GM19025 (cell line): Measurements from ENCODE around the gene IRAG1.
A peak's percentile ranks its signal among the peaks of the same experiment; 100 is the strongest.

ENCODE experiments used
- ATAC-seq: cut with Tn5 transposase; IDR thresholded peaks from one replicate; pipeline ENCODE4 v1.9.1; 2021; ENCODE audit warnings: mild to moderate bottlenecking, low read depth, moderate library complexity; ENCODE audit not compliant: unreplicated experiment

The IRAG1 gene

DNA sequence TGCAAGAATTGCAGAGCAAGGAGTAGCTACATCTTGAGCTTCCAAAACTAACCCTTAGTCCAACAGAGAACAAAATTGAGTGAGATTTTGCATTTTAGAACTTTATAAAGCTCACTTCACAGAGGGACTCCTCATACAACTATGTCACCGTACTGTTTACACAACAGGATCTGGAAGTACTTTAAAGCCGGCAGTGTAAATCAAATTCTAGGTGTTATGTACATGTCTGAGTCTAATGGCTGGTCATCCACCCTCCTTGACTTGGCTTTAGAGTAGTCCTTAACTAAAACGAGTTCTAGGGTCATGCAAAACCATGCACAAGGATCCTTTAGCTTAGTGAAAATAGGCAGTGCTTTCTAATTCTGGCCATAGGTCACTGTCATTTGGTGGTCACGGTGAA is 23.5 kb downstream of the IRAG1 start:
- ATAC-seq = no peak

DNA sequence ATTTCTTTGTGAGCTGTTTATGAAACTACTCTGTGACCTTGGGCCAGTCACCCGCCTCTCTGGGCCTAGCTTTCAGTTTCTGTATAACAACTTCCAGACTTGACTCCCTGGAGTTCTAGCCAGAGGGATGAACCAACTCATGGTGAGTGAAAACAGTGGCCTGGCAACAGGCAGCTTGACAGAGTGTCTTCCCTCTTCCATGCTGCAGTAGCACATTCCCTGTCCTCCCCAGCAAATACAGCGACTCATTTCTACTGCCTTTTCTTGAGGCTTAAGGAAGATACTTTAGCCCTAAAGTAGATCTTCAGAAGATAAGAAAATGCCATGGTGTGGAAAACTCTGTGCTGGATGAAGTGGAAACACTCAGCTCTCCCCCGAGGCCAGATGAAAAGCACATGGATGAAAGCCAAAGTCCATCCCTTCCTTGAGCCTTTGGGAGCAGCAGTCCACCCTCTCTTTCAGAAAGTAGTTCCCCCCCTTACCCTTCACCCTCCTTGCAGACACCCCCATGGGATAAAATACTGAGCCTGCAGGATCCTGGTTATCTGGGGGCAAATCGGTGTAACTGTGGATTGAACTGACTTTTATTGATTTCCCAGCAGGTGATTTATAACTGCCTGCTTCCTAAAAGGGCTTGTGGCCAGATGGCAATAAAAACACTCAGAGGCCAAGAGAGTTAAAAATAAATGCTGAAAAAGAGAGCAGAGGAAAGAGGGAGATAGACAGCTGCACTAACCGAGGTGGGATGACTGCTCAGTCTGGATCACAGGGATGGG is 24.1 kb downstream of the IRAG1 start:
- no peak for ATAC-seq

DNA sequence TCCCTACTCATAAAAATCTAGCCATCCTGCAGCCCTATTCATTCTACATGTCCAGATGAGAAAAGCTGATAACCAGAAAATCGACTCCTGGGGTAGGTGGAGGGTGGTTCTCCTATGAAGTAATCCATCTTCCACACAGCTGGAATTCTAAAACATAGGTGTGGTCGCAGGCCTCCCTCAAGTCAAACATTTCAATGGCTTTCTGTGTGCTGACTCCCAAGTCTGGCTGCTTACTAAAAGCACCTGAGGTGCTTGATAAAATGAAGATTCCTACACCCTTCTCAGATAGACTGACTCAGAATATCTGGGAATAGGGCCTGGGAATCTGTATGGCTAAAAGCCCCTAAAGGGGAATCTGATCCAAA is 26.1 kb downstream of the IRAG1 start:
- ATAC-seq = no peak

DNA sequence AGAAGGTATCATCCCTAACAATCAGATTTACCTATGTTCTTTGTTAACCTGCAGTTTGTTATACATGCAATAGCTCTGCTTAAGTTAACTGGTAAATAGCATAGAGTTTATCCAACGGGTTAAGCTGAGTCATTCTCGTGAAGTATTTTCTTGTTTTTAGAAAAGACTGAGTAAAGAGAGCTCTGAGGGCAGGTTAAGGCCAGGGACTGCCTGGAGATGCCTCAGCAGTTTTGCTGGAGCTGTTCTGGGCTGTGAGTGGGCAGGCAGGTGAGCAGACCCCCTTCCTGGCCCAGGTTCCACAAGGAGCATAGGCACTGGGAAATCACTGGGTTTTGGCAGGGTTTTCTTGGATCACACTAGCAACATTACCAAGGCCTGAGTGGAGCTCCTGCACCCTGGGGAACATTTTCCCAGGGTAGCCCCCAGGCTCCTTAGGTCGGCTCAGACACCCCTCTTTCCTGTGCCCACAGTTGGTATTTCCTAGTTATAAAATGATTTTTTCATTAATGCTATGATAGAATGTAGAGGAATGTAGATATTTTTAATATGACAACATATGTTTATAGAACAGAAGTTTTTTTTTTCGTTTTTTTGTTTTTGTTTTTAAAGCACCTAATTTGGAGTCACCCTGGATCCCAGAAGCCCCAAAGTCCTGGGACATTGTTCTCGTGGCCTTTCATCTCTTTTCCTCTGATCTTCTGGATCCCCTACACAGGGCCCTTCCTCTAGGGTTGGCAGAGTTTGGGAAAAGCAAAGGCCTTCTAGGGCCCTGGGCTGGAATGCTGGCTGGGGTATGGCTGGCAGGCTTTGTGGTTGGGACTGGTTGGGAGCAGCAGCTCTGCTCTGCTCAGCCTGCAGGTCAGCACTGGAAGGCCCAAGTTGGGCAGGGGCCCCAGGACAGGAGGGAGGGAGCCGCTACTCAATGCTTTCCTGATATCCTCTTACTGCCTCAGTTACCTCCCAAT is 26.7 kb downstream of the IRAG1 start:
- ATAC-seq = no peak

DNA sequence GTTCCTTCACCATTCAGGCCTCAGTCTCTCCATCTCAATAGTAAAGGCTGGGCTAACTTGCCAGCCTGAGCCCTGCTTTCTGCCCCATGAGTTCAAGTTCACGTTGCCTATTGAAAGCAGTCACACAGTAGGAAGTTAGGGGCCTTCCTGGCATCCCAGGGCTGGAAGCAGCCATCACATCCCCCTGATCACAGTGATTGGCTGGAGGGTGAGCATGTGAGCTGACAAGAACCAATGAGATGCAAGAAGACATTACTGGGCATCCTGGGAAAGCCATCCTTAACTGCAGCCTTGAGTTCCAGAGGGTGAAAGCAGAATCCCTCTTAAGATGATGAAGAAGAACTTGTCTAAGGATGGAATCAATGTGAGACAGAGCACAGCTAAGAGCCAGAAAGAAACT is 29.1 kb downstream of the IRAG1 start:
- no peak for ATAC-seq

DNA sequence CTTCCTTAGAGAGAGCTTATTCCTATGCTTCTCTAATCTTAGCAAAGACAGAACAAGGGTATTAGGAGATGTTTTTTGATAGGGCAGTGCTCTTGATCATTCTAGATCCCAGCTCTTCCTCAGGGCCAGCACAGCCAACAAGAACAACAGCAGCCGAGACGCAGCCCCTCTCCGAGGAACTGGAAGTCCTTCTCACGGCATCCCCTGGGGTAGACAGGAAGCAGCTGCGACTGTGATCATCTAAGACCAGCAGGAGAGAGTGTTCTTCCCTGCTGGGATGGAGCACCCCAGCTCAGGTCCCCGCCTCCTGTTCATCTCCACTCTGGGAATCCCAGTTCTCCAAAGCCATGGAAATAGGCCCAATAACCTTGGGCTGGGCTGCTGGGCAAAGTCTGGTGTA is 29.6 kb downstream of the IRAG1 start:
- ATAC-seq = no peak

DNA sequence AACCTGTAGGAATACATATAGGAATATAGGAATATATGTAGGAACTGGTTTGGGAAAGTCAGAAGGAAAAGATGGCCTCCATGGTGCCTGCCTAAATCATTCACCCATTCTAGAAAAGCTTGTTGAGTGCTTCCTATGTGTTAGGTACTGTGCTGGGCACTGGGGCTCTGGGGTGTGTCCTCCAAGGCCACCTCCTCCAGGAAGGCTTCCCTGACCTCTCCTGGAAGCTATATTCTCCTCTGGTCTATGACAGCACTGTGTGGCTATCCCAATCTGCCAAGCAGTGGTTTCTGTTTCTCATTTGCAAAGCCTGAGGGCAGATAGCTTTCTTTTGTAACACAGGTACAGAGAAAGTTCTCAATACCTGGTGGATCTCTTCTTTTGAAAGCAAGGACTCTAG is 30.2 kb downstream of the IRAG1 start:
- ATAC-seq = no peak

DNA sequence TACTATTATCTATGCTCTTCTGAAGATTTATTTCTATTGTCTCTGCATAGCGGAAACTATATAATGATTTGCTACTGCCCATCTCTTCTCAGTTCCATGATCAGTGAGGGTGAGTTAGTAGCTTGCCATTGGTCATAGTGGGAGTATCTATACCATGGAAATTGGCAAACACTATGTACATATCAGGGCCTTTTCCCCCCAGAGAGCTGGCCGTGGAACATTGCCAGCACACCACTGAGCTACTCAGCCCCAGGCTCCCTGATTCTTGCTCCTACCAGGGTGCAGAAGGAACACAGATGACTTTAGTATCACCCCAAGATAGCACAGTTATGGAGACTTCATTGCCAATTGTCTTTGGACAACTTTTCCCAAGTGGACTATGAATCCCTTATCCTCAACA is 33.2 kb downstream of the IRAG1 start:
- no peak for ATAC-seq

DNA sequence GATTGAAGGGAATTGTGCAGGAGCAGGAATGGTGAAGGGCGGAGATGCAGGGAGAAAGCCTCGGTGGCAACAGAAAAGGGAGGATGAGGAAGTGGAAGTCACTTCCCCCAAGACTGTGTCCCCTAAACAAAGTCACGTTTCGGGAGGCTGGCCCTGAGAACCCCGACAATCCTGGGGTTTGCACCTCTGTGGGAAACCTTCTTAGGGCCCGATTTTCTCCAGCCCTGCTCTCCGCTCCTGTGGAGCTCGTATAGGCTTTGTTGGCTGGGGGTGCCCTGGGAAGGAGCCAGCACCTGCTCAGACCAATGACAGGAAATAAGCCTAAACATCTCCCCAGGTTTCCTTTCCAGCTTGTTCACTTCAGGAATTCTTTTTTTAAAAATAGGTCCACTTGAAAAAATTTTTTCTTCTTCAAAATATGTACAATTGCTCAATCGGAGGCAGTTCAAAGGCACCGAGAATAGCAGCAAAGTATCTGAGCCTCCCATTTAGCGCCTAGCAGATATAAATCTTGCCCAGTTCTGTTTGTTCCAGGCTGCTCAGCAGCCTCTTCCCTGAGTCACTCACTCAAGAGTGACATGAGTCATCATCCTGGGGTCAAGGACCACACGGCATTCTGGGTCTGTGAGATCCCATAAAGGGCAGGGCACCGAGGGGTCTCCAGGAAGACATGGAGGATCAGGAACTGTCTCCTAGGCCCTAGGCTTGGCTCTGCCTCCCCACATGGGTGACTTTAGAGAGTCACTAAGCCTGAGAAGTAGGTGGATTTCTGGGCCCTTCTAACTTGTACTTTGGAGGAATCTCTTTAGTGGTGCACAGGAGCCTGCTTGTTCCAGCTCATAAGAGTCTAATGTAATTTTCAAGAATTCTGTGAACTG is 34.0 kb downstream of the IRAG1 start:
- no peak for ATAC-seq

DNA sequence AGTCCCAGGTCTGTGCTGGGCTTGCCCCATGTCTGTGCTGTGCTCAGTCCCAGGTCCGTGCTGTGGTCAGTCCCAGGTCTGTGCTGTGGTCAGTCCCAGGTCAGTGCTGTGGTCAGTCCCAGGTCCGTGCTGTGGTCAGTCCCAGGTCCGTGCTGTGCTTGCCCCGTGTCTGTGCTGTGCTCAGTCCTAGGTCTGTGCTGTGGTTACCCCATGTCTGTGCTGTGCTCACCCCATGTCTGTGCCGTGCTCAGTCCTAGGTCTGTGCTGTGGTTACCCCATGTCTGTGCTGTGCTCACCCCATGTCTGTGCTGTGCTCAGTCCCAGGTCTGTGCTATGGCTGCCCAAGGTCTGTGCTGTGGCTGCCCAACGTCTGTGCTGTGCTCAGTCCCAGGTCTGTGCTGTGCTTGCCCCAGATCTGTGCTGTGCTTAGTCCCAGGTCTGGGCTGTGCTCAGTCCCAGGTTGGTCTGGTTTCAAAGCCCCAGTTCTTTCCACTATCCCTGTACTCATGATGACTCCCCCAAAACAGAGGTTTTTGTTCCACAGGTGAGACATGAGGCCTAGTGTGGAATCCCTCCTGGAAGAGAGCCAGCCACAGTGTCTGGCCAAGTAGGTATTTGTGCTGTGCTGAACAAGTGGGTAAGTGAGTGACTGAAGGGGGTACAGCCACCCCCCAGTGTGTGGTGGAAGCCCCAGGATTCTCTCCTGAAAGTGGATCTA is 34.8 kb downstream of the IRAG1 start:
- ATAC-seq = no peak

DNA sequence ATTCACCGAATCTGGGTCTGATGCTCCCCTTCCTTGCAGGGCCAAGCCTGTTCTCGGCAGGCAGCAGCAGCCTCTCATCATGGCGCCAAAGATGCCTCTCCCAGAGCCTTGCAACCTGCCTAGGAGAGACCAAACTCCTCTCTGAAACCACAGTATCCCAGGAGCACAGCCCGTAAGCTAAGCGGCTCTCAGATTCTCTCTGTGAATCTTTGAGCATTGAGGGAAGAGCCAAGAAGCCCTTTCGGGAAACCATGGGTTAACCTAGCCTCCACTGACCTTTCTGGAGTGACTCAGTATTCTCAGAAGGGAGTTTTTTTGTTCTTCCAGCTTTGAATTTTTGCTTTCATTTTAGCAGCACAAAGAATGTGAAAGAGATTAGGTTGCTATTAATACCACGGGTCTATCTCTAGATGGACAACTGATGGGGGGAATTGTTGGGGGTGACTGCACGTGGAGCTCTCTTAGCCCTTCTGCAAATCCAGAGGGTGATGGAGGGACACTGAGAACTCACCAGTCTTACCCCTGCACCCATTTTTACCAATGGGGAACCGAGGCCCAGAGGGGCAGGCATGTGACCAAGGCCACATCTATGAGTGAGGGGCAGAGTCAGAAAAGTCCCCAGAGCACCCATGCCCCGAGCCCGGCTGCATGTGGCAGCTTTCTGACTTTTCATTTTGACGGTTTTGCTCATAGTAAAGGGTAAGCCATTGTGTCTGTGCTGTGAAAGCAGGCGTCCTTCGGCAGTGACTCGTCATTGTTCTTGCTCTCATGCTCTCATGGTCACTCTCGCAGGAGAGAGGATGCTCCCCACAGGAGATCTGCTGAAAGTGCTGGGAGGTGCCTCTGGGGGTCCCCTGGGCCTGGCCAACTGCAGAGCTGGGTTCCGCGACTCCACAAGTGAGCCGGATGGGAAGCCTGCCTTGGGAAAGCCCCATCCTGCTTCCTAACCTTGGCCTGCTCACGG is 36.0 kb downstream of the IRAG1 start:
- peak; percentile 67 for ATAC-seq

DNA sequence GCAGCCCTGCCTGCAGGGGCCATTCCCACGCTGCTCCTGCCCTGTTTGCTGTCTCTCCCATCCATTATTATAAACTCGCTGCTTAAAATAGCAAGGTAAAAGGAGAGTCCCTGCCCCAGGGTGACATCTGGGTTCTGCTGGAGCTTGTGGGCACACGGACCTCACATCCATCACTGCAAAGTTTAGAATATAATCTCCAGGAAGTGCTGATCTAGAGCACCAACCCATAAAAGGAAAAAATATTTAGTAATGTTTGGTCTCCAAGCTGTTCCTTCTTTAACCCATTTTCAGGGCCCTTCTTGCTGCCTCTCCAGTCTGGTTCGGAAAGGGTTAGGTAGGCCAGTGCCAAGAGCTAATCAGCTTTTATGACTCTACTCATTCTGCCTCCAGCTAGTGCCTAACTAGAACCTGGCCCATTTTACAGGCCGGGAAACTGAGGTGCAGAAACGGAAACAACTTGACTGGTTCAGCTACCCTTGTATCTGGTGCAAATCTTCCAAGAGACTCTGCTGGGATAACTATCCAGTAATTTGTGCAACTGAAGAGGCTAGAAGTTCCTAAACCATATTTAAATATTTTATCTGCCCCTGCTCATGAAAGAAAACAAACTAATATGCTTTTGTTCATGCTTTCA is 37.5 kb downstream of the IRAG1 start:
- ATAC-seq = no peak

DNA sequence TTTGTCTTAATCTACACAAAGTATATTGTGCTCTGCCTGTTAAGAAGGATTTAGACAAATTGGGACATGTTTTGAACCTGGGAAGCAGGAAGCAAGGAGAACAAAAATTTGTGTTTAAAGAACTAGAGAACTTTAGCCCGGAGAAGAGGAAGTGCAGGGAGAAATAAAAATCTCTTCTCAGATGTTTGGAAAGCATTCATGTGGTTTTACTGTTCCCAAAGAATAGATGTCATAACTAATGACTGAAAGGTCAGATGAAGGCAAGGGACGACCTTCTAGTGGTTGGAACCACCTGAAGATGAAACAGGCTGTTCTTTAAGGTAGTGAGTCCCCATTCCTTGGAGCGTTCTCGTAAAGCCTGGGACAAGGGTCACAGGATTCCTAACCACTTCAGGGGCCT is 38.3 kb downstream of the IRAG1 start:
- ATAC-seq = no peak

DNA sequence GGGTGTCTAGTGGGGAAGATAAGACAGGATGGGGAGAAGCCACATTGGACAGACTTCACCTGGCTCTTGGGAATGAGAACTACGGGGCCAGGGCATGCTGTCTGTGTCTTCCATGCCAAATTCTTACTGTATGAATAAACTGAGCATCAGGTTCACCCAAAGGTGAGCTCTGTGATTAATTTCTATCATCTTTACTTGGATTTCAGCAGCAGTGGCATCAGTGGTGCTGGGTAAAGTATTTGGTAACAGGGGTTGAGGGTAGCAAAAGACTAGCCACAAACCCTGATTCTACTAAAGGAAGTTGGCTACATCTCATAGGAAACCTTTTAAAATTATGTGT is 38.8 kb downstream of the IRAG1 start:
- ATAC-seq = no peak

DNA sequence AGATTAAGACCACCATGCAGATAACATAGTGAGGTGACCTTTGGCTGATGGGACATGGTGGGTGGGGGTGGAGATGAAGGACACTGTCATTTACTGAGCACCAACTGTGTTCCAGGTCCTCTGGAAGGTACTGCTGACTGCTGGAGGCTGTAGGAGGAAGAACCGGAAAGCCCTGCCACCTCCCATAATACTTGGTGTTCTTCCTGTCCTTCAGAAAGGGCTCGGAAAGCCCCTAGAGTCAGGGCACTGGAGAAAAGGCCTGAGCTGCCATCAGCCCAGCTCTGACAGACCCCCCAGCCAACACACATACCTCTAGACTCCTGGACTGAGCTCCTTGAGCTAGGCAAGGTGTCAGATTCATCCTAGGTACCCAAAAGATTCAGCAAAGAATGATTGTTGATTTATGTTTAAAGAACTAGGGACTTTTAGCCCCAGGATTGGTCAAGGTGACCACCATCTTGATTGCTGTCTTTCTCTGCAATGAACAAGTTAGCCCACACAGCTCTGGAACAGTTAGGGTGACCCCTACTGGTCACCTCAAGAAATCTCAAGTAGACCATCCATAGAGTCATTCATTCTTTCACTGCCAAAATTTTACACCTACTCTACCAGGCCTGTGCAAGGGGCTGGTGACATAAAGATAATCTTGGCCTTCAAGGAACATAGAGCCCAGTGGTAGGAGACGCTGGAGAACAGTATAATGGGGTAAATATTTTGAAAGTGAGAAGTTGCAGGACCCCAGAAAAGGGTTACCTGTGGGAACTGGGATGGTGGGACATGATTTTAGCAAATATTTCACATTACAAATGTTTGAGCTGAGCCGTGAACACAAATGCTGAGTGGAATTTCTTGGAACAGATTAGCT is 39.4 kb downstream of the IRAG1 start:
- ATAC-seq = no peak

DNA sequence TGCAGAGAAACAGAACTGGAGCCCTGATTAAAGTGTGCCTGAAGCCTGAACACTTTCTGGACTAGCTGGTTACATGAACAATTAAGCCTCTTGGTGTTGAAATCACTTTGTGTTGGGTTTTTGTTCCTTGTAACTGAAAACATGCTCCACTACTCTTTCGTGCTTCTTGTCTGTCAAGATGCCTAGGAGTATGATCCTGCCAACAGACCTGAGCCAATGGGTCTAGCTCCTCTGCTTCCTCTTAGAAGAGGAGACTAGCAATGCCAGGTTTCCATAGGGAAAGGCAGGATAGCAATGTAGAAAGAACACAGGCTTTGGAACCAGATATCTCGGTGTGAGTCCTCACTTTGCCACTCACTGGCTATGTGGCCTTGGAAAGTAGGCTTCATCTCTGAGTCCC is 40.3 kb downstream of the IRAG1 start:
- ATAC-seq = no peak

DNA sequence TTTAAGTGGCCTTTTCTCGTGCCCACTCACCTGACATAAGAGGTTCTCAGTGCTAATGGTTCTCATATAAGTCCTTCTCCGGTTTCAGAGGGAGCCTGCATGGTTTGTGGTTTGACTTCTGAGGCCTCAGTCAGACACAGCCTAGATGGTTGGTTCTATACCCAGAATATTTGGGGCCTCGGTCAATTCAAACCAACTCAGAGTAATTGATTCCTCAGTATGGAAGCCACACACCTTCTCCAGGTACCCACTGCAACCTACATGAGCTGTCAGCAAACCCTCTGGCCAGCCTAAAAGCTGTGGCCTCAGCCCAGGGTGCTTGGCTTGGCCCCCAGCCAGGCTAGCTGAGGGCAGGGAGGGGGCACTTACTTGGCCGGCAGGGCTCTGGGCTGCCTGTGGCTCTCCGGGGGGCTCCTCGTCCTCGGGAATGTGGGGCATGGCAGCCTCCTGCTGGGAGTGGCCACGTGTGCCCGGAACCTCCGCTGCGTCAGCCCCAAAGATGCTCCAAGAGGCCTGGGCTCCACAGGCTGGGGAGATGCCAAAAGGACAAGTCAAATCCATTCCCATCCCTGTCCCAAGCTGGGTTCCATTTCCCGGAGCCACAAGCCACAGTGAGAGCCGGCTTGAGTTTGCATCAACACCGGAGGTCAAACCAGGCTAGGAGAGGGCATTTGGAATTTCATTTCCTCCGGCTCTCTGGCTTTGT is 41.7 kb downstream of the IRAG1 start:
- ATAC-seq = no peak
